NCI-H2029 treated with DMSO at 0.1 percent for 48 hours (cell line): ENCODE data around the gene FOXP3.
"Not testable (repeated sequence)": the region's sequence is repeated elsewhere in the genome, so short reads cannot be mapped to it uniquely, and the experiment has no call there.

Source experiments
- DNase-seq: peaks from one replicate; lab custom pipeline; 2025; lab: John Stamatoyannopoulos, UW

Gene FOXP3

GRCh38 chrX:49264460-49264859, at the start of gene FOXP3:
TSS of gene FOXP3 (minus strand) at chrX:49264710. CDS start at chrX:49258505, 6,205 bp downstream.
- no peak for DNase-seq

GRCh38 chrX:49312176-49312575, 47.7 kb upstream of the FOXP3 start:
- no peak for DNase-seq

GRCh38 chrX:49310371-49310770, 45.9 kb upstream of the FOXP3 start:
- DNase-seq = no peak

GRCh38 chrX:49309401-49309981, 45.0 kb upstream of the FOXP3 start:
- DNase-seq = no peak

- DNase-seq = no peak
Observed at GRCh38 chrX:49308604-49309269, 44.2 kb upstream of the FOXP3 start.

GRCh38 chrX:49307775-49308174, 43.3 kb upstream of the FOXP3 start:
- DNase-seq = not testable (repeated sequence)

- DNase-seq = no peak
Observed at GRCh38 chrX:49303346-49303745, 38.8 kb upstream of the FOXP3 start, which contains the start of gene GAGE10. TSS of gene GAGE10 (plus strand) at chrX:49303646. CDS start at chrX:49304860, 1,214 bp downstream.

- DNase-seq = no peak
Observed at GRCh38 chrX:49300703-49301102, 36.2 kb upstream of the FOXP3 start.

GRCh38 chrX:49299293-49299692, 34.8 kb upstream of the FOXP3 start:
- DNase-seq = not testable (repeated sequence)

GRCh38 chrX:49292400-49293362, 28.2 kb upstream of the FOXP3 start:
- DNase-seq = no peak

GRCh38 chrX:49291615-49292337, 27.3 kb upstream of the FOXP3 start:
- DNase-seq = peak; percentile 4

GRCh38 chrX:49290215-49290614, 25.7 kb upstream of the FOXP3 start:
- no peak for DNase-seq

- DNase-seq = no peak
Observed at GRCh38 chrX:49287665-49288064, 23.2 kb upstream of the FOXP3 start.

GRCh38 chrX:49286581-49286980, 22.1 kb upstream of the FOXP3 start:
- DNase-seq = no peak

GRCh38 chrX:49286136-49286535, 21.6 kb upstream of the FOXP3 start:
- no peak for DNase-seq

GRCh38 chrX:49284212-49284611, 19.7 kb upstream of the FOXP3 start:
- DNase-seq = no peak

GRCh38 chrX:49282647-49283011, 18.1 kb upstream of the FOXP3 start:
- DNase-seq = no peak

GRCh38 chrX:49278081-49278480, 13.6 kb upstream of the FOXP3 start:
- no peak for DNase-seq

GRCh38 chrX:49277535-49277830, 13.0 kb upstream of the FOXP3 start:
- no peak for DNase-seq

GRCh38 chrX:49276671-49277534, 12.4 kb upstream of the FOXP3 start:
- no peak for DNase-seq

- no peak for DNase-seq
Observed at GRCh38 chrX:49276207-49276606, 11.7 kb upstream of the FOXP3 start.
